ENCODE data around the gene JHY.

Gene JHY

GRCh38 chr11:122871302-122871701 lies 11.3 kb upstream of the JHY start:
- DNase-seq (ENCODE audit: low spot score), result no peak

GRCh38 chr11:122872046-122872445 lies 10.5 kb upstream of the JHY start:
- no peak for DNase-seq (ENCODE audit: low spot score)

DNA sequence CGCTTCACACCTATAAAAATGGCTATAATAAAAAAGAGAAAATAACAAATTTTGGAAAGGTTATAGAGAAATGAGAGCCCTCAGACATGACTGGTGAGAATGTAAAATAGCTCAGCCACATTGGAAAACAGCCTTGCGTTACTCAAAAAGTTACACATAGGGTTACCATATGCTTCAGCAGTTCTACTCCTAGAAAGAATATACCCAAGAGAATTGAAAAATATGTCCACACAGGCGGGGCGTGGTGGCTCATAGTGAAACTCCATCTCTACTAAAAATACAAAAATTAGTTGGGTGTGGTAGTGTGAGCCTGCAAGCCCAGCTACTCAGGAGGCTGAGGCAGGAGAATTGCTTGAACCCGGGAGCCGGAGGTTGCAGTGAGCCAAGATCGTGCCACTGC lies 7.6 kb upstream of the JHY start:
- DNase-seq (ENCODE audit: low spot score), result no peak

DNA sequence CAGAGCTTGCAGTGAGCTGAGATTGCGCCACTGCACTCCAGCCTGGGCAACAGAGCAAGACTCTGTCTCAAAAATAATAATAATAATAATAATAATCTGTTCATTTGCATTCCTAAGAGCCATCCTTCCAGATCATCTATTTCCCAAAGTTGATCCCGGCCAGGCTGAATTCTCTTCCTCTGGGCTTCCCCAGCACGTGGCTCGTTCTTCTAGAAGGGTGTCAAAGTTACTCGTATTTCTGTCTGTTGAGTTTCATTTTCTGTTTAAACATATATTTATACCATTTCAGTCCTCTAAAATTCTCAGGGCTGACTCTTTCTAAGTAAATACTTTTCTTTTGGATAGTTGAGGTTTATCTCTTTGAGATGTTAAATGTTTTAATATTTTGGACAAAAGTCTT lies 4.8 kb upstream of the JHY start:
- DNase-seq (ENCODE audit: low spot score), result no peak

GRCh38 chr11:122879785-122880184 lies 2.8 kb upstream of the JHY start:
- no peak for DNase-seq (ENCODE audit: low spot score)

GRCh38 chr11:122882857-122883645 lies 492 bp downstream of the JHY start:
- peak; percentile 19 for DNase-seq (ENCODE audit: low spot score)

- no peak for DNase-seq (ENCODE audit: low spot score)
Measured at GRCh38 chr11:122883646-122883979, 1.1 kb downstream of the JHY start.

DNA sequence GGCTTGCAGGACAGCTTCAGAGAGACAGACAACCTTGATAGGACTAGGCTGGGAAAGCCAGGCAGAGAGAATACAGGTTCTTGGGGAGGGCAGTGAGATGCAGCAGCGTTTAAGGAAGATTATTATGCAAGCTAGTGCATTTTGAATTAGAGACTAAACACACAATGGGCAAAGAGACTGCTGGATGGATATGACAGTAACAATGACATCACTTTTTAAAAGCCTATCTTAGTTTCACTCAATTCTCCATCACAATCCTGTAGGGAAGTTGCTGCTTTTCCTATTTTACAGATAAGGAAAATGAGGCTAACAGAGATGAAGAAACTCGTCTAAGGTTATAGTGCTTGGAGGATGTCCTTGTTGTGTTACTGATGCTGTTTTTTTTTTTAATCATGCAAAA lies 5.6 kb downstream of the JHY start:
- no peak for DNase-seq (ENCODE audit: low spot score)

DNA sequence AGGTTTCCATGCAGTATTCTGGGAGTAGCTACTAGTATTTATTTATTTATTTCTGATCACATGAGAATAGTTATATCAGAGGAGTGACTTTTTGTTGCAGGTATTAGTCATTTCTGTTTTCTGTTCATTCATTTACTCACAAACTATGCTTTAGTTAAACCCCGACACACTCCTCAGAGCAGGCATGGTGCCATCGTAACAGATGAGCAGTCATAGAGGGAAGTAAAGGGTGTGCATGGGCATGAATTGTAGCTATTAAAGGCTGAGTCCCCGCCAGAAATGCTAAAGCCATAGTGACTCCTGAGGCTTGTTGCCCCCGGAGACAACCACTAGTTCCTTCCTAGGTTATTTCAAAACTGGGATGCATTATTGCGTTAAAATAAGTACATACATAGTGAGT lies 10.6 kb downstream of the JHY start:
- no peak for DNase-seq (ENCODE audit: low spot score)

DNA sequence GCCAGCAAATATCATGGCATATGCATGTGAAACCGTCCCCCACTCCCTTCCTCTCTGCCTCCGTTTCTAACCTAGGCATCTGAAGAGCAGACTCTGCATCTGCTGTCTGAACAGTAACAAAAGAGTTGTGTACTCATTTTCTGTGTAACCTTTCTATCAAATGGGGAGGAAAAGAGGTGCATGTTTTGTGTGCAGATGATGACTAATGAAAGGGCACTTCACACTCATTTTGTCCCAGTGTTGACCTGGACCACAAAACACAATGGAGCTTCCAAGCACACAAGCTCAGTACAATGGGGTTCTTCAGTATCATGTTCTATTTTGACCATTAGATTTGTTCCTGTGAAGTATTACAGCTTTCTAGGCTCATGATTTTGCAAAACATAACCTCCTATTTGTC lies 13.0 kb downstream of the JHY start:
- DNase-seq (ENCODE audit: low spot score), result no peak

DNA sequence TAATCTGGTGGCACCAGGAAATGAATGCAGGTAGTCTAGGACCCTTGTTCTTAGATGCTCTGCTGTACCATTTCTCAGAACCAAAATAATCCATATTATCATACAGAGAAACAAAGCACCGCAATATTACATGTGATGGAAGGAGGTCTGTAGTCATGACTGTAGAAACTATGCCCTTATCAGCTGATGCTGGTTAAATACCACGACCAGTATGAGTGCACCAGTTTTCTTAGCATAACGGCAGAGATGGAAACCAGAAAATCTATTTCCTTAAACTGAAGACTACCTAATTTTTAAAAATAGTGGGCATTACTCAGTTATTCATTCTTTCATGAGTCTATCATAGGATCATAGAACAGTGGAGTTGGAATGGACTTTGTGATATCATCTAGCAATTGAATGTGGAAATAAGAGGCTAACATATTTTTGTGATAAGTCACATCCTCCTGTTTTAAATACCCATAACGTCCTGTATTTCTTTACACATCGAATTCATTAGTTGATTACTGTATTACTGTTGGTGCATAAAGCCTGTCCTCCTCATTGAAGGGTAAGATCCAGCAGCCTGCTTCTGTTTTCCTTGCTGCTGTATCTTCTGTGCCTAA lies 15.1 kb downstream of the JHY start:
- DNase-seq (ENCODE audit: low spot score), result no peak

DNA sequence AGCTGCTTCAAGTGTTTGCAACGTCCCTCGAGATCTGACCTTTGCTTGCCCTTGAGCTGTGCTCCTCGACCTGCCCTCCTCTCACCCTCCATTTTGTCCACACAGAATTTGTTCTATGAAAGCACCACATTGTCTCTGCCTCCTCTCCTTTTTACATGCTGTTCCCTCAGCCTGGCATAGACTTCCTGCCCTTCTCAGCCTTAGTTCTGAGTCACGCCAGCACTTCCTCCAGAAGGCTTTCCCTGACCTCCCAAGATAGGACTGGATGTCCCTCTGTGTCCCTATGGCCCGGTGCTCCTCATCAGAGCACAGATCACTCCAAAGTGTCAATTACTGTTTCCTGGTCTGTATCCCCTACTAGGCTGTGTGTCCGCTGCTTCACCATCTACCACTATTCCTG lies 16.2 kb downstream of the JHY start:
- DNase-seq (ENCODE audit: low spot score), result no peak

DNA sequence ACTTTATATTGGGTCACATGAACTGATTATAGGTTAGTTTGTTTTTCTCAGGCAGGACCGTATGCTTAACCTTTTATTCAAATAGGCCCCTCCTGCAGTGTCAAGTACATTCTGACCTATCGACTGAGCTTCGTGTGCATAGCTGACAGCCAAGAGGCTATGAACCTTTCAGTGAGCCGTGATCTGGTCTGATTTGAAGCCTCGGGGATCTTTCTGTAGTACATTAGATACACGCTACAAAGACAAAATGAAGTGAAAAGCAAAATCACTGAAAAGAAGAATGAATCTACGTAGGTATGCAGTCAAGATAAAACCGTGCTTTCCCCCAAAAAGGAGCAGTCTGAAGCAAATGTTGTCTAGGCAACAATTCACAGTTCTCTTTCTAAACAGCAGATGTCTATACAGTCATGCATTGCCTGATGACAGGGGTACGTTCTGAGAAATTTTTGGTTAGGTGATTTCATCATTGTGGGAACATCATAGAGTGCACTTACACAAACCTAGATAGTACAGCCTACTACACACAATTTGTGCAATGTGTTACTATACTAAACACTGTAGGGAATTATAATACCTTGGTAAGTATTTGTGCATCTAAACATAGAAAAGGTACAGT lies 18.1 kb downstream of the JHY start:
- no peak for DNase-seq (ENCODE audit: low spot score)

- DNase-seq (ENCODE audit: low spot score), result no peak
Measured at GRCh38 chr11:122902951-122903350, 20.4 kb downstream of the JHY start.

GRCh38 chr11:122910775-122911174 lies 28.2 kb downstream of the JHY start:
- no peak for DNase-seq (ENCODE audit: low spot score)

GRCh38 chr11:122917311-122917710 lies 34.8 kb downstream of the JHY start:
- no peak for DNase-seq (ENCODE audit: low spot score)

- no peak for DNase-seq (ENCODE audit: low spot score)
Measured at GRCh38 chr11:122918734-122919133, 36.2 kb downstream of the JHY start.

GRCh38 chr11:122920579-122920978 lies 38.0 kb downstream of the JHY start:
- no peak for DNase-seq (ENCODE audit: low spot score)

GRCh38 chr11:122922893-122923292 lies 40.3 kb downstream of the JHY start:
- no peak for DNase-seq (ENCODE audit: low spot score)

GRCh38 chr11:122923302-122923701 lies 40.7 kb downstream of the JHY start:
- DNase-seq (ENCODE audit: low spot score), result no peak

GRCh38 chr11:122931510-122931909 lies 49.0 kb downstream of the JHY start:
- DNase-seq (ENCODE audit: low spot score), result no peak

GRCh38 chr11:122933416-122933815 lies 50.9 kb downstream of the JHY start:
- DNase-seq (ENCODE audit: low spot score), result no peak

DNA sequence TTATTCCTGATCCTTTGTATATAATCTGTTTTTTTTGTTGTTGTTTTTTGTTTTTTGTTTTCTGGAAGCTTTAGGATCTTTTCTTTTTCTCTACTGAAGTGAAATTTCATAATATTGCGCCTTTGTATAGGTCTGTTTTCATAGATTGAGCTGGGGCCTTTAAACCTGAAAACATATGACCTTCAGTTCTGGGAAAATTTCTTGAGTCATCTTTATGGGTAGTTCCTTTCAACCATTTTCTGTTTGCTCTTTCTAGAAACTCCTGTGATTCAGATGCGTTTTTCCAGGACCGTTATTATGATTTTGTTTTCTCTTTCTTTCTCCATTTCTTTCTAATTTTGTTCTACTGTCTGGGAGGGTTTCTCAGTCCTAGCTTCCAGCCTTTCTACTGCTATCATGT lies 55.4 kb downstream of the JHY start:
- DNase-seq (ENCODE audit: low spot score), result no peak

GRCh38 chr11:122938557-122938956 lies 56.0 kb downstream of the JHY start:
- no peak for DNase-seq (ENCODE audit: low spot score)
